GM10266 (cell line): Measurements from ENCODE around the gene CCDC152.
"Not testable (repeated sequence)": the region's sequence is repeated elsewhere in the genome, so short reads cannot be mapped to it uniquely, and the experiment has no call there.

ENCODE experiments used
- DNase-seq: peaks from one replicate; pipeline ENCODE4 v3.0.0; 2012; ENCODE audit errors: extremely low spot score
- TF ChIP-seq, protein P1 (sequence below): IDR thresholded peaks from 2 replicates; pipeline ENCODE4 v1.5.1; 2012; ENCODE audit warnings: mild to moderate bottlenecking, low read depth; ENCODE audit not compliant: control insufficient read depth, insufficient read depth; ENCODE audit errors: missing control alignments

Gene CCDC152, protein sequence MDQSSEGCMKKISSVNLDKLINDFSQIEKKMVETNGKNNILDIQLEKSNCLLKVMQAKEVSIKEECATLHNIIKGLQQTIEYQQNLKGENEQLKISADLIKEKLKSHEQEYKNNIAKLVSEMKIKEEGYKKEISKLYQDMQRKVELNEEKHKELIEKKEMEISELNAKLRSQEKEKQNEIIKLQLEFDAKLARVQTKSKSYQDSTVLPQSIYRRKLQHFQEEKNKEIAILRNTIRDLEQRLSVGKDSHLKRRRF

DNA sequence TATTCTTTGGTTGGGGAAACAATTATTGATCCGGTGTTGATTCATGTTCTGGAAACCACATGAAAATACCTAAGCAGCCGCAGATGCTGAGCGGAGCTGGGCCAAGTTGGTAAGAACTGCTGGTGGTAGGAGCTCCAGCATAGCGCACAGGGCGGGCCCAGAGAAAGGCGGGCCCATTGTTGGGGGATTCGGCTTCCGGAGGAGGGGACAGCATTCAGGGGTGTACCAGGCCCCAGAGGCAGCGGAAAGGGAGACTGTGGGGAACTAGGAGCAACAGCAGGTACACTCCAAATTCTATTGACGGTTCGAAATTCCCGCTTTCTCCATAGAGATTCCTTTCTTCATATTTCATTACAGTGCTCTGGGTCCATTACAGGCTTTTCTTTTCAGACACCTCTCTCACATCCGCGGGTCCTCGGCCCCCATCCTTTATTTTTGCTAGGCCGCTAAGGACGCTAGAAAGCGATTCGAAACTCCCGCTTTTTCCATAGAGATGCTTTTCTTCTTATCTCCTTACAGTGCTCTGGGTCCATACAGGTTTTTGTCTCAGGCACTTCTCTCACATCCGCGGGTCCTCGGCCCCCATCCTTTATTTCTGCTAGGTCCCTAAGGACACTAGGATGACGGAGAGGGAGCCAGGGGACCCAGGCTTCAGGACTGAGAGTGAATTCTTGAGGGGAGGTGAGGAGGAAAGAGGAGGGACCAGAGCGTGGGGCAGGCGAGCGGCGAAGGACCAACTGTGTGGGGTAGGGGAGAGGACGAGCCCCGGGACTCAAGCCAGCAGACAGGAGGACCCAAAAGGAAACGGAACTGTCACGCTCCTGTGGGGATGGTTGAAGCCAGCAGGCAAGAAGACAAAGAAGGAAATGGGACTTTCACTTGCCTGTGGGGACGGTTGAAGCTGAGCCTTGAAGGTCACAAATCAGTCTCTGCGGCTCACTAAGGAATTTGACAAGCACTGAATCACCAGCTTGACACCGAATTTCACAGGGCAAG lies at the start of gene CCDC152:
CCDC152 (plus strand) TSS at position 213 of the 996 bp plus-strand sequence. CDS start 2,304 bp downstream, outside the sequence.
- peak; percentile 62 for DNase-seq
- TF ChIP-seq, protein P1, sequence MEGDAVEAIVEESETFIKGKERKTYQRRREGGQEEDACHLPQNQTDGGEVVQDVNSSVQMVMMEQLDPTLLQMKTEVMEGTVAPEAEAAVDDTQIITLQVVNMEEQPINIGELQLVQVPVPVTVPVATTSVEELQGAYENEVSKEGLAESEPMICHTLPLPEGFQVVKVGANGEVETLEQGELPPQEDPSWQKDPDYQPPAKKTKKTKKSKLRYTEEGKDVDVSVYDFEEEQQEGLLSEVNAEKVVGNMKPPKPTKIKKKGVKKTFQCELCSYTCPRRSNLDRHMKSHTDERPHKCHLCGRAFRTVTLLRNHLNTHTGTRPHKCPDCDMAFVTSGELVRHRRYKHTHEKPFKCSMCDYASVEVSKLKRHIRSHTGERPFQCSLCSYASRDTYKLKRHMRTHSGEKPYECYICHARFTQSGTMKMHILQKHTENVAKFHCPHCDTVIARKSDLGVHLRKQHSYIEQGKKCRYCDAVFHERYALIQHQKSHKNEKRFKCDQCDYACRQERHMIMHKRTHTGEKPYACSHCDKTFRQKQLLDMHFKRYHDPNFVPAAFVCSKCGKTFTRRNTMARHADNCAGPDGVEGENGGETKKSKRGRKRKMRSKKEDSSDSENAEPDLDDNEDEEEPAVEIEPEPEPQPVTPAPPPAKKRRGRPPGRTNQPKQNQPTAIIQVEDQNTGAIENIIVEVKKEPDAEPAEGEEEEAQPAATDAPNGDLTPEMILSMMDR, result no peak

- no peak for DNase-seq
- TF ChIP-seq, protein P1, result no peak
Observed at GRCh38 chr5:42715785-42716184, 40.8 kb upstream of the CCDC152 start.

DNA sequence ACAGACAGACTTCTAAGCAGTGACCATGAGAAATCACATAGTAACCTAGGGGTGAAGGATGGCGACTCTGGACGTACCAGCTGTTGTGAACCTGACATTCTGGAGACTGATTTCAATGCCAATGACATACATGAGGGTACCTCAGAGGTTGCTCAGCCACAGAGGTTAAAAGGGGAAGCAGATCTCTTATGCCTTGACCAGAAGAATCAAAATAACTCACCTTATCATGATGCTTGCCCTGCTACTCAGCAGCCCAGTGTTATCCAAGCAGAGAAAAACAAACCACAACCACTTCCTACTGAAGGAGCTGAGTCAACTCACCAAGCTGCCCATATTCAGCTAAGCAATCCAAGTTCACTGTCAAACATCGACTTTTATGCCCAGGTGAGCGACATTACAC lies 38.0 kb upstream of the CCDC152 start:
- no peak for DNase-seq
- TF ChIP-seq, protein P1, result no peak

GRCh38 chr5:42719034-42719433 lies 37.6 kb upstream of the CCDC152 start:
- TF ChIP-seq, protein P1, result no peak
- DNase-seq, result no peak

DNA sequence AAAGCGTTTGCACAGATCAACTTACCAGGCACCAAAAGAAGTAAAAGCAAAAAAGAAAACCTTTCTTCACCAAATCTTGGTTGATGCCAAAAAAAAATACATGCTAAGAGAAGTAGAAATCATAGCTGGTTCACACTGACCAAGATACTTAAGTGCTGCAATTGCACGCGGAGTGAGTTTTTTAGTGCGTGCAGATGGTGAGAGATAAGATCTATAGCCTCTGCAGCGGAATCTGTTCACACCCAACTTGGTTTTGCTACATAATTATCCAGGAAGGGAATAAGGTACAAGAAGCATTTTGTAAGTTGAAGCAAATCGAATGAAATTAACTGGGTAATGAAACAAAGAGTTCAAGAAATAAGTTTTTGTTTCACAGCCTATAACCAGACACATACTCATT lies 36.4 kb upstream of the CCDC152 start:
- DNase-seq, result no peak
- TF ChIP-seq, protein P1, result no peak

DNA sequence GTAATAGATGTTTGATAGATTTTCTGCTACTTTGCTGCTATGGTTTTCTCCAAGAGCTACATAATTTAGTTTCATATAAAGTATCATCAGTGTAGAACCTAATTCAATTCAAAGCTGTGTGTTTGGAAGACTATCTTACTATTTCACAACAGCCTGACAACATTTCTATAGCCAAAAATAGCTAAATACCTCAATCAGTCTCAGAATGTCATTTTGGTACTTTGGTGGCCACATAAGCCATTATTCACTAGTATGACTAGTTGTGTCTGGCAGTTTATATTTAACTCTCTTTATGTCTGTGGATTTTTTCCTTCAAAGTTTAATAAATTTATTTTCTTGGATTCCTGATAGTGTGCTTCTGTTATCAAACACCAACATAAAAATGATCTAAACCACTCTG lies 35.1 kb upstream of the CCDC152 start:
- TF ChIP-seq, protein P1, result no peak

GRCh38 chr5:42734531-42735058 lies 22.0 kb upstream of the CCDC152 start:
- DNase-seq, result not testable (repeated sequence)

More for the DNA sequence above, 35.1 kb upstream of the CCDC152 start:
- no peak for DNase-seq
